Measurements from ENCODE around the gene SP3.
"Not testable (repeated sequence)": the region's sequence is repeated elsewhere in the genome, so short reads cannot be mapped to it uniquely, and the experiment has no call there.

Gene SP3

DNA sequence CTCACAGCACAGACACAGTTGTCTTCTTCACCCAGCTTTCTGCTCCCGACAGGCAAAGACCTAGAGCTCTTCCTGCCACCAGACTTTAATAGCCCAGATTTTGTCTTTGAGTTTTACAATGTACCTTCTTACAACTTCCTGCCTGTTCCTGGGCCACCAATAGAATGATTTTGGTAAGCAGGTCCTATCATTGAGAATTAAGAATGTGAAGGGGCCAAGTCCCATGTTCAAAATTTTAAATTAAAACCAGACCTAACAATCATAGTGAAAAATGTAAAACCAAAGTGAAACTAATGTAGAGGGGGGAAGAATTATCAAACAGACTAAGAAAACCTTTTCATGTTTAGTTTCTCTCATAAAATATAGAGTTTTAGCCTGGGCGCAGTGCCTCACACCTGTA, 72.8 kb downstream of the SP3 start:
- TF ChIP-seq, protein P1, sequence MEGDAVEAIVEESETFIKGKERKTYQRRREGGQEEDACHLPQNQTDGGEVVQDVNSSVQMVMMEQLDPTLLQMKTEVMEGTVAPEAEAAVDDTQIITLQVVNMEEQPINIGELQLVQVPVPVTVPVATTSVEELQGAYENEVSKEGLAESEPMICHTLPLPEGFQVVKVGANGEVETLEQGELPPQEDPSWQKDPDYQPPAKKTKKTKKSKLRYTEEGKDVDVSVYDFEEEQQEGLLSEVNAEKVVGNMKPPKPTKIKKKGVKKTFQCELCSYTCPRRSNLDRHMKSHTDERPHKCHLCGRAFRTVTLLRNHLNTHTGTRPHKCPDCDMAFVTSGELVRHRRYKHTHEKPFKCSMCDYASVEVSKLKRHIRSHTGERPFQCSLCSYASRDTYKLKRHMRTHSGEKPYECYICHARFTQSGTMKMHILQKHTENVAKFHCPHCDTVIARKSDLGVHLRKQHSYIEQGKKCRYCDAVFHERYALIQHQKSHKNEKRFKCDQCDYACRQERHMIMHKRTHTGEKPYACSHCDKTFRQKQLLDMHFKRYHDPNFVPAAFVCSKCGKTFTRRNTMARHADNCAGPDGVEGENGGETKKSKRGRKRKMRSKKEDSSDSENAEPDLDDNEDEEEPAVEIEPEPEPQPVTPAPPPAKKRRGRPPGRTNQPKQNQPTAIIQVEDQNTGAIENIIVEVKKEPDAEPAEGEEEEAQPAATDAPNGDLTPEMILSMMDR (IDR thresholded peaks at IDR 0.05; ENCODE audit: low read depth, low read length): no peak
- no peak overlapping the region for H3K4me3 ChIP-seq (ENCODE audit: low read depth, low read length)

DNA sequence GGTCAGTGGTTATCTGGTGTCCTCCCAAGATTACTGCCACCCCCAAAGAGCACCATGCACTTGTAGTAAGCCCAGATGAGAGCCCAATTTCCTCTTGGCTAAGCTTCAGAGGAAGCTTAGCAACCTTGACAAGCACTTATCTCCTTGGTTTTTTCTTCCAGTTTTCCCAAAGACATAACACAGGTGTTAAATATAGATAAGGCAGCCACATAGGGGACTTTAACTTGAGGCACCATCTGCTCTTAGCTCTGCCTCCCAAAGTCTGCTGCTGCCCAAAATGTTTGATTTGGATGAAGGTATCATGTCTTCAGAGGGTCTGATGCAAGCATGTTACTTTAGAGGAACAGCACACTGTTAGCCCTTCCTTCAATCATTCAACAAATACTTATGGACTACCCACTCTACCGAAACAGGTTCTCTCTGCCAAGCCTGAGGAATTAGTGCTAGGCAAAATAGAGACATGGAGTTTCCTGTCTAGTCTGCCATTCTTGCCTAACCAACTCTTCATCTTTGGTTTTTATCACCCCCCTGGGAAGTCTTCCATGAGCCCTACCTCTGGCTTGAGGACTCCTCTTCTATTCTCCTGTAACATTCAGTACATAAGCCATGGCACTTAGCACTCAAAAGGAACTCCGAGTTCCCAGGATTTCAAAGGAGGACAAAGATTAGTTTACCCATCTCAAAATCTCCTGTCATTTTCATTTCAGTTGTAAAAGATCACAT, 73.7 kb downstream of the SP3 start:
- no peak overlapping the region for H3K4me3 ChIP-seq (ENCODE audit: low read depth, low read length)
- TF ChIP-seq, protein P1 (IDR thresholded peaks at IDR 0.05; ENCODE audit: low read depth, low read length): no peak

DNA sequence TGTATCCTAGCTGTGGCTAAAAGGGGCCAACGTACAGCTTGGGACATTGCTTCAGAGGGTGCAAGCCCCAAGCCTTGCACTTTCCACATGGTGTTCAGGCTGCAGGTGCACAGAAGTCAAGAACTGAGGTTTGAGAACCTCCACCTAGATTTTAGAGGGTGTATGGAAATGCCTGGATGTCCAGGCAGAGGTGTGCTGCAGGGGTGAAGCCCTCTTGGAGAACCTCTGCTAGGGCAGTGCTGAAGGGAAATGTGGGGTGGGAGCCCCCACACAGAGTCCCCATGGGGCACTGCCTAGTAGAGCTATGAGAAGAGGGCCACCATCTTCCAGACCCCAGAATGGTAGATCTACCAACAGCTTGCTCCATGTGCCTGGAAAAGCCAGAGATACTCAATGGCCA, 75.7 kb downstream of the SP3 start:
- H3K4me3 ChIP-seq (ENCODE audit: low read depth, low read length): not testable (repeated sequence)

DNA sequence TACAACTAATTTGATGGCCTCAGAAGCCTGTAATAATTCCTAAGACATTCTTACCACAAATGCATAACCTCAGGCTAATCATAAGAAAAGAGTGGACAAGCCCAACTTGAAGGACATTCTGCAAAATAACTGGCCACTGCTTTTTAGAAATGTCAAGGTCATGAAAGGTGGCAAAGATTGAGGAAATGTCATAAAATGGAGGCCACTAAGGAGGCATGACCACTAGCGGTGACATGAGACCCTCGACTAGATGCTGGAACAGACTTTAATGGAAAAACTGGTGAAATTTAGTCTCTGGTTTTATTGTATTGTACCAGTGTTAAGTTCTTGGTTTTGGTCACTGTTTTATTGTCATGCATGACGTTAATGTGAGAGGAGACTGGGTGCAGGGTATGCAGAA, 78.6 kb downstream of the SP3 start:
- TF ChIP-seq, protein P1 (IDR thresholded peaks at IDR 0.05; ENCODE audit: low read depth, low read length): no peak
- H3K4me3 ChIP-seq (ENCODE audit: low read depth, low read length): no peak overlapping the region

DNA sequence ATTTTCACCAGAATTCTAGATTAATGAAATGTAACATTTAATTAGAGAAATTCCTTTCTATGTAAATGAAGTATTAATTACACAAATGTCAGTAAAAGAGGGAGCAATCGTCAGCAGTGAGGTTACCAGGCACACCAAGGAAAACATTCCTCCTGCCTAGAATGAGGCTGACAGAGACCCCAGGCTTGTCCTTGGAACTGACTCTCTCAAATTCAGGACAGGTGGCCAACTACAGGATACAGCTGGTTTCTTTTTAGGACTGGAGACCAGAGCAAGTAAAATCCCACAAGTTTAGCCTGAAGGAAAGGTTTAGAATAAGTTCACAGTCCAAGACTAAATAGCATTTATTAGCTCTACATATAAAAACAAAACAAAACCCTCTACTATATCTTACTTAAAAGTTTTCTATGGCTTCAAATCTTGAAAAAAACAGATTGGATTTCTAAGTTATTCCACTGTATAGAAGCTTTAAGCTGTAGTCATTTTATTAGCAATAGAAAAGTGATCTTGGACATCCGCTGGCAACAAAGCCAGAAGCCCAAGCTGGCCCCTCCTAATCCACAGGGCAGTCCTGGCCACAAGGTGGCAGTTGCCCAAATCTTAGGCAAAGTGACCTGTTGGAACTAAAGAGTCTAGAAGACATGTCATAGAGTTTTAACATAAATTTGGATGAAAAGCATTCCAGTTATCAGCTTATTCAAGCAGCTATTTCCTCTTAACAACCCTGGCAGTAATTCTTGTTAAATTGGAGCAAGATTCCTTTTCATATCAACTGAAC, 81.0 kb downstream of the SP3 start:
- TF ChIP-seq, protein P1 (IDR thresholded peaks at IDR 0.05; ENCODE audit: low read depth, low read length): peak; percentile 49
- H3K4me3 ChIP-seq (ENCODE audit: low read depth, low read length): no peak overlapping the region

DNA sequence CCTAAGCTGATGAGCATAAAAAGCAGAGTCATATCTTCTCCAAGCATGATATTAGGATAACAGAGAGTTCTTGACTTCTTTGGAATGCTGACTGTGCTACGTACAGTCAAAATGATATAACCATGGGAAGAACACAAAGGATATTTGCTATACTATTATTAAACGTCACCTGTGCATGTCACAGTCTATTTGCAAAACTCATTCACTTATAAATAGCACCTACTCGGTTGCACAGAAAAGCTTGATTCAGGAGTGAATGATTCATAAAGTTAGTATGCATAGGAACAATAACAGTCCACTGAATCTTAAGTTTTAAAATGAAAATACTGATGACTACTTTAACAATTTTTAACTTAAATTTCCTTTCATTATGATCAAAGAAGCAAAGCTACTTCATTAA, 83.3 kb downstream of the SP3 start:
- TF ChIP-seq, protein P1 (IDR thresholded peaks at IDR 0.05; ENCODE audit: low read depth, low read length): no peak
- H3K4me3 ChIP-seq (ENCODE audit: low read depth, low read length): no peak overlapping the region

DNA sequence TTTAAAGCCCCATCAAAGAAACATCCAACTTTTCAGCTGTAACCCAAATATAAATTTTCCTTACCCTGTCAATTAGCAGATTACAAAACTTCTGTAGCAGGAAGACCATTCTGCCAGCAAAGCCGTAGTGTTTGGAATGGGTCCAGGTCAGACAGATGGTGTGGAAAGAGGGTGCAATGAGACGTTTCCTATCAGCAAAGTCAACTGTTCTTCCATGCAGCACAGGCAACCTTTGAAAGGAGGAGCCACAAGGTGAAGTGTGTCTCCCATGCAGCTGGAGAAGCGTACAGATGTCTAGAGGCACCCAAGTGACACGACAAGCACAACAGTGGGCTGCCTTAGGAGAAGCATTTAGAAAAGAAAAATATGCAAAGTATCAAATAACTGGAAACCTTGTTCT, 83.7 kb downstream of the SP3 start:
- TF ChIP-seq, protein P1 (IDR thresholded peaks at IDR 0.05; ENCODE audit: low read depth, low read length): no peak

More for the DNA sequence above, 83.7 kb downstream of the SP3 start:
- H3K4me3 ChIP-seq (ENCODE audit: low read depth, low read length): no peak overlapping the region
